Suprapubic skin (tissue), 4 donors: ENCODE data around the gene SSTR3.

Source experiments
- CTCF ChIP-seq, 2 donors: fragments of 200-600 bp in 1 of 2; fragments of 450-650 bp in 1 of 2; sonication (generic) in 1 of 2; IDR thresholded peaks; one replicate each; pipeline ENCODE4 v1.5.1; 2016 to 2019; ENCODE audit warnings: antibody characterized with exemption in 2 of 2, mild to moderate bottlenecking in 1 of 2, moderate library complexity in 1 of 2
- EP300 ChIP-seq: sonication (generic); formaldehyde crosslinking; IDR thresholded peaks from one replicate; pipeline ENCODE4 v1.6.1; 2017; ENCODE audit warnings: antibody characterized with exemption
- POLR2A ChIP-seq, 2 donors: fragments of 450-650 bp; IDR thresholded peaks; one replicate each; pipeline ENCODE4 v1.6.1; 2017; ENCODE audit warnings: antibody characterized with exemption in 2 of 2, mild to moderate bottlenecking in 2 of 2, moderate library complexity in 2 of 2
- POLR2AphosphoS5 ChIP-seq, 3 donors: sonication (generic); formaldehyde crosslinking; IDR thresholded peaks; one replicate each; pipeline ENCODE4 v1.6.1; 2017; ENCODE audit warnings: antibody characterized with exemption in 3 of 3

DNA sequence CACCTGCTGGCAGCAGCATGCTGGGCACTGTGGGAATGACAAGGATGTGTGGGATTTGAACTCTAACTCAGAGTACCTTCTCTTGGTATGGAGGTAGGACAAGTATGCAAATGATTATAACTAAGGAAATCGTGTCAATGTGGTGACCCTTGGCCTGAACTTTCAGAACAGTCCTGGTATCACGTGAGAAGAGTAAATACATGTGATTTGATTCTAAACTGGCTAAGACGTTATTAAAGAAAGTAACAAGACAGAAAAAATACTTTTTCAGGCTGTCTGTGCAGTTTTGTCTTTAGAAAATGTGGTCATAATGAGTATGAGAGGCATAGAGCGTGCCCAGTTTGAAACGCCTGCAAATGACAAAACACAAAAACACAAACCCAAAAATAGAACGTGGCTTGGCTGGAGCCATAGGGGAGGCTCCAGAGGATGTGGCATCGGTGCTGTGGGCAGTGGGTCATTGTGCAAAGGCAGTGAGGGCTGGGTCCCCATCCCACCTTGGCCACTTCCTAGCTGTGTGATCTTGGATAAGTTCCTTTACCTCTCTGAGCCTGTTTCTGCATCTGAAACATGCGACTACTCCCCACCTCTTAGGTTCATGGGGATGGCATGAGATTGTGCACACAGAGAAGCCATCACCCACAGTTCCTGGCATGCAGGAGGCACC is 44.2 kb downstream of the SSTR3 start:
- no peak for TF ChIP-seq POLR2A (IDR thresholded peaks at IDR 0.05)
- no peak for TF ChIP-seq CTCF (IDR thresholded peaks at IDR 0.05)
- TF ChIP-seq POLR2AphosphoS5 (IDR thresholded peaks at IDR 0.05): no peak
- TF ChIP-seq EP300: no peak
